B cell (primary cell): ENCODE measurements around the gene ANKRD65. TPM values are rescaled to one million over a fixed set of nuclear protein-coding genes. Genes with fewer than 3 reads are reported as not detected.

ENCODE experiments used
- ATAC-seq: fragments of 200-7000 bp; cut with Tn5 transposase; one replicate; pipeline ENCODE4 v1.10.0; 2021; ENCODE audit warnings: low read depth, mild to moderate bottlenecking, moderate number of reproducible peaks, moderate library complexity
- CTCF ChIA-PET: fragments of 350-600 bp; sonication (Branson Sonifier 250); formaldehyde crosslinking; loops from one replicate; lab custom pipeline; 2021; ENCODE audit warnings: antibody characterized with exemption, inconsistent platforms; lab: Charles Lee
- POLR2A ChIA-PET: fragments of 350-600 bp; sonication (Branson Sonifier 250); formaldehyde crosslinking; loops from one replicate; lab custom pipeline; 2021; ENCODE audit warnings: antibody characterized with exemption; lab: Charles Lee
- DNase-seq: peaks from one replicate; pipeline ENCODE4 v3.0.0; 2013
- H2AFZ ChIP-seq: 2 replicates; pipeline ENCODE4 v1.6.1; 2012; ENCODE audit warnings: mild to moderate bottlenecking, low read depth, low read length; ENCODE audit not compliant: insufficient read depth, poor library complexity, severe bottlenecking
- H3K27ac ChIP-seq, 2 donors: 1 replicate in 1 of 2; 2 replicates in 1 of 2; pipeline ENCODE4 v1.5.1; 2012 to 2013; ENCODE audit warnings: low read length in 2 of 2, mild to moderate bottlenecking in 2 of 2, moderate library complexity in 1 of 2
- H3K27me3 ChIP-seq, 4 experiments: fragments of 200-600 bp in 1 of 4; sonication (generic) in 1 of 4; replicated peaks in 1 of 4; 1 replicate in 2 of 4; 2 replicates in 2 of 4; pipeline versions ENCODE4 v1.6.1 to v1.7.0; 2013 to 2016; ENCODE audit warnings: low read length in 3 of 4, mild to moderate bottlenecking in 2 of 4, mixed read lengths in 1 of 4, moderate library complexity in 1 of 4; ENCODE audit not compliant: insufficient read depth in 4 of 4, control insufficient read depth in 3 of 4; ENCODE audit errors: control extremely low read depth in 1 of 4
- H3K36me3 ChIP-seq, 2 experiments: replicated peaks in 1 of 2; 1 replicate in 1 of 2; 2 replicates in 1 of 2; pipeline versions ENCODE4 v1.6.1 to v1.7.1; 2013; ENCODE audit warnings: low read length in 1 of 2; ENCODE audit not compliant: insufficient read depth in 2 of 2, control insufficient read depth in 1 of 2; ENCODE audit errors: control extremely low read depth in 1 of 2, extremely low read depth in 1 of 2
- H3K4me1 ChIP-seq, 2 donors: fragments of 200-600 bp in 1 of 2; sonication (generic) in 1 of 2; 1 replicate in 1 of 2; 2 replicates in 1 of 2; pipeline versions ENCODE4 v1.5.1 to v1.6.1; 2013 to 2017; ENCODE audit warnings: low read length in 2 of 2; ENCODE audit not compliant: control insufficient read depth in 2 of 2, insufficient read depth in 2 of 2
- H3K4me2 ChIP-seq: replicated peaks from 2 replicates; pipeline ENCODE3; 2012; ENCODE audit warnings: mild to moderate bottlenecking, low read depth, low read length; ENCODE audit not compliant: poor library complexity, severe bottlenecking
- H3K4me3 ChIP-seq, 5 experiments: fragments of 200-600 bp in 1 of 5; sonication (generic) in 1 of 5; 1 replicate in 3 of 5; 2 replicates in 2 of 5; pipeline versions ENCODE4 v1.5.1 to v1.7.0; 2011 to 2016; ENCODE audit warnings: low read length in 4 of 5, mild to moderate bottlenecking in 4 of 5, low read depth in 2 of 5, control low read depth in 1 of 5, moderate library complexity in 1 of 5; ENCODE audit not compliant: insufficient read depth in 1 of 5; ENCODE audit errors: control extremely low read depth in 1 of 5, extremely low read depth in 1 of 5
- H3K79me2 ChIP-seq: fragments of 200-600 bp; sonication (generic); one replicate; pipeline ENCODE4 v1.6.0; 2016; ENCODE audit warnings: low read length; ENCODE audit not compliant: control insufficient read depth, insufficient read depth
- H3K9ac ChIP-seq: fragments of 200-600 bp; sonication (generic); 2 replicates; pipeline ENCODE4 v1.6.1; 2017; ENCODE audit warnings: mild to moderate bottlenecking, low read length, moderate library complexity
- H3K9me3 ChIP-seq, 3 donors: one replicate each; pipeline versions ENCODE4 v1.6.1 to v1.7.1; 2013; ENCODE audit warnings: low read length in 2 of 3; ENCODE audit not compliant: control insufficient read depth in 2 of 3, insufficient read depth in 1 of 3; ENCODE audit errors: control extremely low read depth in 1 of 3
- H4K20me1 ChIP-seq: 2 replicates; pipeline ENCODE4 v1.6.0; 2012; ENCODE audit warnings: mild to moderate bottlenecking, low read length; ENCODE audit not compliant: insufficient read depth, control insufficient read depth, poor library complexity, severe bottlenecking
- H3K27ac Mint-ChIP-seq: one replicate; pipeline ENCODE4 v1.8.0; 2021; ENCODE audit warnings: mixed read lengths
- H3K27me3 Mint-ChIP-seq: one replicate; pipeline ENCODE4 v1.8.0; 2021; ENCODE audit warnings: mixed read lengths
- H3K4me1 Mint-ChIP-seq: one replicate; pipeline ENCODE4 v1.8.0; 2021; ENCODE audit warnings: mixed read lengths
- H3K4me3 Mint-ChIP-seq: one replicate; pipeline ENCODE4 v1.8.0; 2021; ENCODE audit warnings: mixed read lengths
- H3K9me3 Mint-ChIP-seq: one replicate; pipeline ENCODE4 v1.8.0; 2022; ENCODE audit warnings: mixed read lengths; ENCODE audit not compliant: insufficient read depth
- EZH2 ChIP-seq: IDR thresholded peaks from 2 replicates; pipeline ENCODE4 v1.6.1; 2012; ENCODE audit warnings: borderline replicate concordance, low read depth, mild to moderate bottlenecking, moderate library complexity, low read length; ENCODE audit not compliant: insufficient read depth, poor library complexity, severe bottlenecking
- WGBS: methylation state at CpG from one replicate; pipeline ENCODE4 v1.1.5; 2013; ENCODE audit warnings: missing lambda C conversion rate; ENCODE audit not compliant: insufficient coverage; 5-methylcytosine and 5-hydroxymethylcytosine counted together
- intact Hi-C: fragments of 100-400 bp; cut with micrococcal nuclease; formaldehyde crosslinking; loops from one replicate; pipeline ENCODE4 v1.10.0; 2022
- polyA plus RNA-seq: library from polyadenylated mRNA; depleted of rRNA; stranded (reverse); fragments of >200 nt; gene quantifications from 2 replicates; pipeline ENCODE4 v1.2.3, GENCODE V29; 2012
- total RNA-seq, 2 donors: library from RNA; stranded (reverse); fragments of 120-200 nt in 1 of 2; gene quantifications; 1 replicate in 1 of 2; 2 replicates in 1 of 2; pipeline versions ENCODE4 v1.2.3 to v1.2.4, GENCODE V29; 2013 to 2022
- TF ChIP-seq, protein P1 (sequence below): fragments of 200-600 bp; IDR thresholded peaks from one replicate; pipeline ENCODE4 v1.8.0; 2022; ENCODE audit warnings: antibody characterized with exemption, mild to moderate bottlenecking

Gene ANKRD65
- total and polyA plus RNA-seq, 2 donors (not counting 1 experiment from before 2014, with no cell fraction given), result 0.12 TPM; not detected in 1

DNA sequence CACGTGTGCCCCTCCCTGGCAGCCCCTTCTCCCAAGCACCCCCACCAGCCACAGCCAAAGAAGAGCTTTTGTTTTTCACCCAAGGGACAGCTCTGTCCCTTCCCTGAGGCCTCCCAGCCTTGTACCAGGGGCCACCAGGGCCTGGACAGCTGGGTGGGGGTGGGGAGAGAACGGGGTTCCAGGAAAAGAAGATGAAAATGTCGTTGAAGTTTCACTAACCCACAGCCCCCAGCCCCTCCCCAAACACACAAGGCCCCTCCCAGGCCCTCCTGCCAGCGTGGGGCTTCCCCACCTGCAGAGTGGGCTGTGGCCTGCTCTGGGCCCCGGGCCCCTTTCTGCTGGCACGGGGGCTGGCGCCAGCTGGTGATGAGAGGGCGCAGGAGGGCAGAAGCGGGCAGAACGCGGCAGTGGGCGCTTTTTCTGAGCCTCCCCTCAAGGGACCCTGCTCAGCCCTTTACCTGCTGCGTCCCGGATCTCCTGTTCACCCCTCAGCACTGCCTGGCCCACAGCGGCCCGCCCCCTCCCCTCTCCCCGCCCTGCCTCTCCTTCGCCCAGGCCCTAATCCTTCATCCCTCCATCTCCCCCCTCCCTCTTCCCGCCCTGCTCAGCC is 5.5 kb upstream of the ANKRD65 start:
- intact Hi-C loops, result no loop called here
- Histone ChIP-seq H3K9me3 (peaks cover 0 to 3% (median 0%) of the 10 kb centered on the region in 3 donors), H2AFZ (no peak overlapping the region), H3K9ac (no peak overlapping the region), H3K27ac (no peak overlapping the region), H3K4me1 (peaks cover 0 to 3% of the 10 kb centered on the region in 2 donors), H3K79me2 (no peaks in the 10 kb centered on the region), H3K4me3 (no peak overlapping the region), H3K27me3 (peaks cover 0 to 31% (median 5%) of the 10 kb centered on the region in 4 experiments), H4K20me1 (no peaks in the 10 kb centered on the region), H3K4me2 (peak overlapping the region; percentile 19), H3K36me3 (no peaks in the 10 kb centered on the region)
- POLR2A ChIA-PET, result no interaction called here
- Mint-ChIP-seq H3K9me3 (no peaks in the 10 kb centered on the region), H3K27ac (no peak overlapping the region), H3K4me1 (peaks cover 3% of the 10 kb centered on the region), H3K27me3 (peaks cover 38% of the 10 kb centered on the region), H3K4me3 (no peak overlapping the region)
- TF ChIP-seq, protein P1, sequence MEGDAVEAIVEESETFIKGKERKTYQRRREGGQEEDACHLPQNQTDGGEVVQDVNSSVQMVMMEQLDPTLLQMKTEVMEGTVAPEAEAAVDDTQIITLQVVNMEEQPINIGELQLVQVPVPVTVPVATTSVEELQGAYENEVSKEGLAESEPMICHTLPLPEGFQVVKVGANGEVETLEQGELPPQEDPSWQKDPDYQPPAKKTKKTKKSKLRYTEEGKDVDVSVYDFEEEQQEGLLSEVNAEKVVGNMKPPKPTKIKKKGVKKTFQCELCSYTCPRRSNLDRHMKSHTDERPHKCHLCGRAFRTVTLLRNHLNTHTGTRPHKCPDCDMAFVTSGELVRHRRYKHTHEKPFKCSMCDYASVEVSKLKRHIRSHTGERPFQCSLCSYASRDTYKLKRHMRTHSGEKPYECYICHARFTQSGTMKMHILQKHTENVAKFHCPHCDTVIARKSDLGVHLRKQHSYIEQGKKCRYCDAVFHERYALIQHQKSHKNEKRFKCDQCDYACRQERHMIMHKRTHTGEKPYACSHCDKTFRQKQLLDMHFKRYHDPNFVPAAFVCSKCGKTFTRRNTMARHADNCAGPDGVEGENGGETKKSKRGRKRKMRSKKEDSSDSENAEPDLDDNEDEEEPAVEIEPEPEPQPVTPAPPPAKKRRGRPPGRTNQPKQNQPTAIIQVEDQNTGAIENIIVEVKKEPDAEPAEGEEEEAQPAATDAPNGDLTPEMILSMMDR, result no peak
- no peak for TF ChIP-seq EZH2
- 7% methylated on average over 14 of the region's 19 CpGs for WGBS
- ATAC-seq, result no peak
- peak; percentile 17 for DNase-seq
- CTCF ChIA-PET, result no interaction called here

DNA sequence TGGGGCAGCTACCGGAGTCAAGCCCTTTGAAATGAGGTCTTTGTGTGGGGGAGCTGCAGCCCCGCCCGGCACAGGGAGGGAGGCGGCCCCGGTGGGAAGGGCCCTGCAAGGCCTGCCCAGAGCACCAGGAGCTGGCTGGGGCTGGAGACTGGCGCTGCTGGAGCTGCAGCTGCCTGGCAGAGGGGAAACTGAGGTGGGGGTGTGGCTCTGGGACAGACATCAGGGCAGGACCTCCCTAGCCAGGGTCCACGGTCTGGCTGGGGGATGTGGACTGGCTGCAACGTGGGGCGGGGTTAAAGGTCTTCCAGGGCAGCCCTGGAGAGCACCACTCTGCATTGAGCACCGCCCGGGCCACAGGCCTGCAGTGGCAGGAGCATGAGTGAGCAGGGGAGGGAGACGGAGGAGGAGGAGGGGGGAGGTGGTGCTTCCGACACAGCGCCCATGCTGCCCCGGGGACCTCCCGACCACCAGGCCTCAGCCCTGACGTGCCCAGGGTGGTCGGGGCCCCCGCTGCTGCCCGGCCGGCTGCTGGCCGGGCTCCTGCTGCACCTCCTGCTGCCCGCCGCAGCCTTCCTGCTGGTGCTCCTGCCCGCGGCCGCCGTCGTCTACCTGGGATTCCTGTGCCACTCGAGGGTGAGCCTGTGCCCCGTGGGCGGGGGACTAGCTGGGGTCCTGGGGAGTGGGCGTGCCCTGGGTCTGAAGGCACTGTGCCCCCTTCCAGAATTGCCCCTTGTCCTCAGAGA is 4.8 kb upstream of the ANKRD65 start:
- no peak for TF ChIP-seq EZH2
- TF ChIP-seq, protein P1, result no peak
- Histone ChIP-seq H3K9me3 (peaks cover 0 to 7% (median 0%) of the 10 kb centered on the region in 3 donors), H3K27ac (no peak overlapping the region), H3K27me3 (peaks cover 0 to 38% (median 6%) of the 10 kb centered on the region in 4 experiments), H3K9ac (no peak overlapping the region), H3K4me3 (no peak overlapping the region), H3K4me2 (no peak overlapping the region), H3K79me2 (no peaks in the 10 kb centered on the region), H2AFZ (no peak overlapping the region), H3K4me1 (peaks cover 0 to 3% of the 10 kb centered on the region in 2 donors), H4K20me1 (no peaks in the 10 kb centered on the region), H3K36me3 (no peaks in the 10 kb centered on the region)
- H3K27ac Mint-ChIP-seq, result no peak overlapping the region
- no peak overlapping the region for H3K4me3 Mint-ChIP-seq
- H3K4me1 Mint-ChIP-seq, result peaks cover 3% of the 10 kb centered on the region
- POLR2A ChIA-PET, result interaction anchor here (0.7 to 1.4 kb wide), 2 partner anchors 13 to 72 kb away, joined by 3 read pairs; no protein-coding TSS in a partner anchor
- intact Hi-C loops, result no loop called here
- CTCF ChIA-PET, result no interaction called here
- no peak for ATAC-seq
- peak; percentile 31 for DNase-seq
- no peaks in the 10 kb centered on the region for H3K9me3 Mint-ChIP-seq
- WGBS, result 54% methylated on average over 33 of the region's 33 CpGs
- peaks cover 38% of the 10 kb centered on the region for H3K27me3 Mint-ChIP-seq
